B cell (primary cell): ENCODE results near the gene PIPOX. TPM values are rescaled to one million over a fixed set of nuclear protein-coding genes. Genes with fewer than 3 reads are reported as not detected.

ENCODE experiments used
- ATAC-seq: fragments of 200-7000 bp; cut with Tn5 transposase; one replicate; pipeline ENCODE4 v1.10.0; 2021; ENCODE audit warnings: low read depth, mild to moderate bottlenecking, moderate number of reproducible peaks, moderate library complexity
- CTCF ChIA-PET: fragments of 350-600 bp; sonication (Branson Sonifier 250); formaldehyde crosslinking; loops from one replicate; lab custom pipeline; 2021; ENCODE audit warnings: antibody characterized with exemption, inconsistent platforms; lab: Charles Lee
- POLR2A ChIA-PET: fragments of 350-600 bp; sonication (Branson Sonifier 250); formaldehyde crosslinking; loops from one replicate; lab custom pipeline; 2021; ENCODE audit warnings: antibody characterized with exemption; lab: Charles Lee
- DNase-seq: peaks from one replicate; pipeline ENCODE4 v3.0.0; 2013
- H2AFZ ChIP-seq: 2 replicates; pipeline ENCODE4 v1.6.1; 2012; ENCODE audit warnings: mild to moderate bottlenecking, low read depth, low read length; ENCODE audit not compliant: insufficient read depth, poor library complexity, severe bottlenecking
- H3K27ac ChIP-seq, 2 donors: 1 replicate in 1 of 2; 2 replicates in 1 of 2; pipeline ENCODE4 v1.5.1; 2012 to 2013; ENCODE audit warnings: low read length in 2 of 2, mild to moderate bottlenecking in 2 of 2, moderate library complexity in 1 of 2
- H3K27me3 ChIP-seq, 4 experiments: fragments of 200-600 bp in 1 of 4; sonication (generic) in 1 of 4; replicated peaks in 1 of 4; 1 replicate in 2 of 4; 2 replicates in 2 of 4; pipeline versions ENCODE4 v1.6.1 to v1.7.0; 2013 to 2016; ENCODE audit warnings: low read length in 3 of 4, mild to moderate bottlenecking in 2 of 4, mixed read lengths in 1 of 4, moderate library complexity in 1 of 4; ENCODE audit not compliant: insufficient read depth in 4 of 4, control insufficient read depth in 3 of 4; ENCODE audit errors: control extremely low read depth in 1 of 4
- H3K36me3 ChIP-seq, 2 experiments: replicated peaks in 1 of 2; 1 replicate in 1 of 2; 2 replicates in 1 of 2; pipeline versions ENCODE4 v1.6.1 to v1.7.1; 2013; ENCODE audit warnings: low read length in 1 of 2; ENCODE audit not compliant: insufficient read depth in 2 of 2, control insufficient read depth in 1 of 2; ENCODE audit errors: control extremely low read depth in 1 of 2, extremely low read depth in 1 of 2
- H3K4me1 ChIP-seq, 2 donors: fragments of 200-600 bp in 1 of 2; sonication (generic) in 1 of 2; 1 replicate in 1 of 2; 2 replicates in 1 of 2; pipeline versions ENCODE4 v1.5.1 to v1.6.1; 2013 to 2017; ENCODE audit warnings: low read length in 2 of 2; ENCODE audit not compliant: control insufficient read depth in 2 of 2, insufficient read depth in 2 of 2
- H3K4me2 ChIP-seq: replicated peaks from 2 replicates; pipeline ENCODE3; 2012; ENCODE audit warnings: mild to moderate bottlenecking, low read depth, low read length; ENCODE audit not compliant: poor library complexity, severe bottlenecking
- H3K4me3 ChIP-seq, 5 experiments: fragments of 200-600 bp in 1 of 5; sonication (generic) in 1 of 5; 1 replicate in 3 of 5; 2 replicates in 2 of 5; pipeline versions ENCODE4 v1.5.1 to v1.7.0; 2011 to 2016; ENCODE audit warnings: low read length in 4 of 5, mild to moderate bottlenecking in 4 of 5, low read depth in 2 of 5, control low read depth in 1 of 5, moderate library complexity in 1 of 5; ENCODE audit not compliant: insufficient read depth in 1 of 5; ENCODE audit errors: control extremely low read depth in 1 of 5, extremely low read depth in 1 of 5
- H3K79me2 ChIP-seq: fragments of 200-600 bp; sonication (generic); one replicate; pipeline ENCODE4 v1.6.0; 2016; ENCODE audit warnings: low read length; ENCODE audit not compliant: control insufficient read depth, insufficient read depth
- H3K9ac ChIP-seq: fragments of 200-600 bp; sonication (generic); 2 replicates; pipeline ENCODE4 v1.6.1; 2017; ENCODE audit warnings: mild to moderate bottlenecking, low read length, moderate library complexity
- H3K9me3 ChIP-seq, 3 donors: one replicate each; pipeline versions ENCODE4 v1.6.1 to v1.7.1; 2013; ENCODE audit warnings: low read length in 2 of 3; ENCODE audit not compliant: control insufficient read depth in 2 of 3, insufficient read depth in 1 of 3; ENCODE audit errors: control extremely low read depth in 1 of 3
- H4K20me1 ChIP-seq: 2 replicates; pipeline ENCODE4 v1.6.0; 2012; ENCODE audit warnings: mild to moderate bottlenecking, low read length; ENCODE audit not compliant: insufficient read depth, control insufficient read depth, poor library complexity, severe bottlenecking
- H3K27ac Mint-ChIP-seq: one replicate; pipeline ENCODE4 v1.8.0; 2021; ENCODE audit warnings: mixed read lengths
- H3K27me3 Mint-ChIP-seq: one replicate; pipeline ENCODE4 v1.8.0; 2021; ENCODE audit warnings: mixed read lengths
- H3K4me1 Mint-ChIP-seq: one replicate; pipeline ENCODE4 v1.8.0; 2021; ENCODE audit warnings: mixed read lengths
- H3K4me3 Mint-ChIP-seq: one replicate; pipeline ENCODE4 v1.8.0; 2021; ENCODE audit warnings: mixed read lengths
- H3K9me3 Mint-ChIP-seq: one replicate; pipeline ENCODE4 v1.8.0; 2022; ENCODE audit warnings: mixed read lengths; ENCODE audit not compliant: insufficient read depth
- CTCF ChIP-seq: fragments of 200-600 bp; IDR thresholded peaks from one replicate; pipeline ENCODE4 v1.8.0; 2022; ENCODE audit warnings: antibody characterized with exemption, mild to moderate bottlenecking
- EZH2 ChIP-seq: IDR thresholded peaks from 2 replicates; pipeline ENCODE4 v1.6.1; 2012; ENCODE audit warnings: borderline replicate concordance, low read depth, mild to moderate bottlenecking, moderate library complexity, low read length; ENCODE audit not compliant: insufficient read depth, poor library complexity, severe bottlenecking
- WGBS: methylation state at CpG from one replicate; pipeline ENCODE4 v1.1.5; 2013; ENCODE audit warnings: missing lambda C conversion rate; ENCODE audit not compliant: insufficient coverage; 5-methylcytosine and 5-hydroxymethylcytosine counted together
- intact Hi-C: fragments of 100-400 bp; cut with micrococcal nuclease; formaldehyde crosslinking; loops from one replicate; pipeline ENCODE4 v1.10.0; 2022
- polyA plus RNA-seq: library from polyadenylated mRNA; depleted of rRNA; stranded (reverse); fragments of >200 nt; gene quantifications from 2 replicates; pipeline ENCODE4 v1.2.3, GENCODE V29; 2012
- total RNA-seq, 2 donors: library from RNA; stranded (reverse); fragments of 120-200 nt in 1 of 2; gene quantifications; 1 replicate in 1 of 2; 2 replicates in 1 of 2; pipeline versions ENCODE4 v1.2.3 to v1.2.4, GENCODE V29; 2013 to 2022

PIPOX gene
- total and polyA plus RNA-seq, 2 donors (not counting 1 experiment from before 2014, with no cell fraction given), result 0.95 to 15.0 TPM

DNA sequence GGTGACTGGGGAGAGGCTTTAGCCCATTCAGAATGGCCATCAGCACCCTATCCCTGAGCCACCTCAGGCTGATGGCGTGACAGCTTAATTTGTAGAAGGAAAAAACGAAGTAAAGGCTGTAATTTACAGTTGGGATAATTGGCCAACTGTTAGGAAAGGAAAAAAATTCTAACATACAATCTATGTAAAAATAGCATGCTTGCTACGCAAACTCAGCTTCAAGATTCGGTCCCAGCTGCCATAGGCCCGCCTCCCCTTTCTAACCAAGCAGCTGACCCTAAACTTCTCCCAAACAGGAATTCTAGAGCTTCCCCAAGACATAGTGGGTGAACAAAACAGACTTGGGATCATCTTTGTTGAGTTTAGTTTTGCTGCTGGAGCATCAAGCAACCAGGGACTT, 42.0 kb upstream of the PIPOX start:
- peaks cover 47% of the 10 kb centered on the region for H3K27me3 Mint-ChIP-seq
- ATAC-seq (no peak), DNase-seq (no peak)
- no peaks in the 10 kb centered on the region for H3K4me1 Mint-ChIP-seq
- CTCF ChIA-PET, result no interaction called here
- POLR2A ChIA-PET, result no interaction called here
- H3K27ac Mint-ChIP-seq, result no peak overlapping the region
- no peak overlapping the region for H3K4me3 Mint-ChIP-seq
- Histone ChIP-seq H3K4me2 (no peak overlapping the region), H3K27me3 (peaks cover 0 to 45% (median 19%) of the 10 kb centered on the region in 4 experiments), H4K20me1 (no peaks in the 10 kb centered on the region), H3K79me2 (no peaks in the 10 kb centered on the region), H3K9me3 (peaks cover 0 to 23% (median 0%) of the 10 kb centered on the region in 3 donors), H3K9ac (no peak overlapping the region), H3K36me3 (no peaks in the 10 kb centered on the region), H3K4me1 (peaks cover 0 to 8% of the 10 kb centered on the region in 2 donors), H3K27ac (no peak overlapping the region), H3K4me3 (no peak overlapping the region), H2AFZ (no peak overlapping the region)
- intact Hi-C loops, result no loop called here
- no CpG with 5 or more reads among the region's 5 CpGs for WGBS
- no peaks in the 10 kb centered on the region for H3K9me3 Mint-ChIP-seq
- TF ChIP-seq CTCF, result no peak
- no peak for TF ChIP-seq EZH2

GRCh38 chr17:29002811-29003210, 40.1 kb upstream of the PIPOX start:
- Histone ChIP-seq H3K4me3 (no peak overlapping the region), H3K27ac (no peak overlapping the region), H3K27me3 (peaks cover 0 to 50% (median 25%) of the 10 kb centered on the region in 4 experiments), H3K9me3 (peaks cover 0 to 24% (median 0%) of the 10 kb centered on the region in 3 donors), H3K9ac (no peak overlapping the region), H3K36me3 (no peaks in the 10 kb centered on the region), H2AFZ (no peak overlapping the region), H4K20me1 (no peaks in the 10 kb centered on the region), H3K79me2 (no peaks in the 10 kb centered on the region), H3K4me2 (no peak overlapping the region), H3K4me1 (peaks cover 0 to 11% of the 10 kb centered on the region in 2 donors)
- CTCF ChIA-PET, result no interaction called here
- no peak overlapping the region for H3K27ac Mint-ChIP-seq
- no peak for TF ChIP-seq CTCF
- no peak for TF ChIP-seq EZH2
- 18% methylated on average over 2 of the region's 4 CpGs for WGBS
- ATAC-seq (no peak), DNase-seq (no peak)
- no peaks in the 10 kb centered on the region for H3K4me1 Mint-ChIP-seq
- no peaks in the 10 kb centered on the region for H3K9me3 Mint-ChIP-seq
- peaks cover 53% of the 10 kb centered on the region for H3K27me3 Mint-ChIP-seq
- intact Hi-C loops, result no loop called here
- no peak overlapping the region for H3K4me3 Mint-ChIP-seq
- POLR2A ChIA-PET, result no interaction called here
